K562 (cell line): ENCODE measurements around the gene ZMPSTE24. TPM values are rescaled to one million over a fixed set of nuclear protein-coding genes. Genes with fewer than 3 reads are reported as not detected.

Source experiments
- ARID1B ChIP-seq: fragments of 450-650 bp; IDR thresholded peaks from 2 replicates; pipeline ENCODE4 v1.6.1; 2016; ENCODE audit warnings: antibody characterized with exemption, mild to moderate bottlenecking, inconsistent platforms
- CHD7 ChIP-seq: fragments of 200-600 bp; sonication (generic); IDR thresholded peaks from one replicate; pipeline ENCODE4 v1.6.1; 2012; ENCODE audit warnings: mild to moderate bottlenecking, low read depth, low read length, inconsistent platforms
- DACH1 ChIP-seq: fragments of 450-650 bp; IDR thresholded peaks from 2 replicates; pipeline ENCODE4 v1.6.1; 2018; ENCODE audit not compliant: partially characterized antibody
- DPF2 ChIP-seq: fragments of 450-650 bp; IDR thresholded peaks from 2 replicates; pipeline ENCODE4 v1.6.1; 2016
- MED1 ChIP-seq: sonication (generic); formaldehyde crosslinking; IDR thresholded peaks from 2 replicates; pipeline ENCODE4 v1.8.1; 2023; ENCODE audit warnings: missing genetic modification reagents, borderline replicate concordance
- NR2F6 ChIP-seq: fragments of 450-650 bp; formaldehyde crosslinking; IDR thresholded peaks from 2 replicates; pipeline ENCODE4 v1.4.0; 2020; ENCODE audit warnings: mild to moderate bottlenecking
- RNF219 ChIP-seq: fragments of 250-450 bp; sonication (Bioruptor Pico); IDR thresholded peaks from 2 replicates; pipeline ENCODE4 v1.5.0; 2022; ENCODE audit warnings: mild to moderate bottlenecking
- TAF1 ChIP-seq: IDR thresholded peaks from 2 replicates; pipeline ENCODE4 v1.6.1; 2011; ENCODE audit warnings: mild to moderate bottlenecking, low read length, moderate library complexity; ENCODE audit not compliant: insufficient read depth, control insufficient read depth, severe bottlenecking; ENCODE audit errors: extremely low read depth
- YY1 ChIP-seq, 3 experiments: IDR thresholded peaks; 2 replicates each; pipeline ENCODE4 v1.6.1; 2011; ENCODE audit warnings: low read length in 2 of 3, mild to moderate bottlenecking in 2 of 3, moderate library complexity in 2 of 3, borderline replicate concordance in 1 of 3, control low read depth in 1 of 3, low read depth in 1 of 3; ENCODE audit not compliant: insufficient read depth in 3 of 3, insufficient replicate concordance in 2 of 3, control insufficient read depth in 1 of 3, insufficient read length in 1 of 3; ENCODE audit errors: extremely low read depth in 1 of 3
- polyA plus RNA-seq, 8 experiments: library from polyadenylated mRNA; depleted of rRNA in 4 of 8; stranded (reverse) in 5 of 8; unstranded in 3 of 8; fragments of >200 nt; fragmentation: Nextera tagmentation in 2 of 8; fragmentation: Illumina TruSeq in 1 of 8; extraction: Ambion mirVana in 2 of 8; extraction: Trizol in 1 of 8; gene quantifications; 2 replicates each; pipeline versions ENCODE4 v1.2.1 to v1.2.3, GENCODE V29; 2011 to 2014; ENCODE audit warnings: inconsistent platforms in 1 of 8, missing spikeins in 1 of 8
- total RNA-seq, 7 experiments: library from RNA; depleted of rRNA in 6 of 7; stranded (reverse); fragments of >200 nt in 6 of 7; fragmentation: Illumina TruSeq in 2 of 7; extraction: Trizol in 2 of 7; gene quantifications; 2 replicates each; pipeline versions ENCODE4 v1.2.1 to v1.2.3, GENCODE V29; 2011 to 2021; ENCODE audit warnings: low replicate concordance in 1 of 7
- TF ChIP-seq, protein P1 (sequence below): fragments of 450-650 bp; IDR thresholded peaks from 2 replicates; pipeline ENCODE4 v1.6.1; 2016; ENCODE audit warnings: borderline replicate concordance

Gene ZMPSTE24
- total and polyA plus RNA-seq, 9 of the 15 experiments (the other 6 are each of a cell fraction or from before 2014, with no cell fraction given): 30.7 to 75.9 (median 64.3) TPM

- peak; percentile 74 for TF ChIP-seq DPF2
- TF ChIP-seq NR2F6 (CRISPR knock-in tag): no peak
- TF ChIP-seq YY1 (IDR thresholded peaks at IDR 0.05; ENCODE audit: borderline replicate concordance in 1 of 3, control insufficient read depth in 1 of 3, extremely low read depth in 1 of 3, insufficient read depth in 3 of 3, insufficient read length in 1 of 3, insufficient replicate concordance in 2 of 3, low read depth in 1 of 3, low read length in 2 of 3): no peak
- no peak for TF ChIP-seq RNF219
- TF ChIP-seq ARID1B: peak; percentile 91
- TF ChIP-seq MED1 (CRISPR knock-in tag): no peak
- TF ChIP-seq TAF1: no peak
- TF ChIP-seq DACH1: peak; percentile 82
- TF ChIP-seq, protein P1, sequence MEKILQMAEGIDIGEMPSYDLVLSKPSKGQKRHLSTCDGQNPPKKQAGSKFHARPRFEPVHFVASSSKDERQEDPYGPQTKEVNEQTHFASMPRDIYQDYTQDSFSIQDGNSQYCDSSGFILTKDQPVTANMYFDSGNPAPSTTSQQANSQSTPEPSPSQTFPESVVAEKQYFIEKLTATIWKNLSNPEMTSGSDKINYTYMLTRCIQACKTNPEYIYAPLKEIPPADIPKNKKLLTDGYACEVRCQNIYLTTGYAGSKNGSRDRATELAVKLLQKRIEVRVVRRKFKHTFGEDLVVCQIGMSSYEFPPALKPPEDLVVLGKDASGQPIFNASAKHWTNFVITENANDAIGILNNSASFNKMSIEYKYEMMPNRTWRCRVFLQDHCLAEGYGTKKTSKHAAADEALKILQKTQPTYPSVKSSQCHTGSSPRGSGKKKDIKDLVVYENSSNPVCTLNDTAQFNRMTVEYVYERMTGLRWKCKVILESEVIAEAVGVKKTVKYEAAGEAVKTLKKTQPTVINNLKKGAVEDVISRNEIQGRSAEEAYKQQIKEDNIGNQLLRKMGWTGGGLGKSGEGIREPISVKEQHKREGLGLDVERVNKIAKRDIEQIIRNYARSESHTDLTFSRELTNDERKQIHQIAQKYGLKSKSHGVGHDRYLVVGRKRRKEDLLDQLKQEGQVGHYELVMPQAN: no peak
- no peak for TF ChIP-seq CHD7
Observed at GRCh38 chr1:40339420-40340323, 81.6 kb downstream of the ZMPSTE24 start (continued).
